Measurements from ENCODE around the gene FAR2. TPM values are rescaled to one million over a fixed set of nuclear protein-coding genes. Genes with fewer than 3 reads are reported as not detected.

FAR2 gene
- total and polyA plus RNA-seq, 2 donors (not counting 3 experiments of a cell fraction or from before 2014, with no cell fraction given): 32.3 to 61.7 TPM

GRCh38 chr12:29147731-29148595 is 1.1 kb upstream of the FAR2 start:
- Histone ChIP-seq H3K79me2 (ENCODE audit: control insufficient read depth, insufficient read depth, low read length) (peaks cover 40% of the 10 kb centered on the region), H3K4me3 (replicated peaks in 1 of 3; ENCODE audit: insufficient read depth in 1 of 3, low read depth in 1 of 3, low read length in 3 of 3) (peak overlapping the region; percentile 67 to 80 (median 75)), H3K4me1 (ENCODE audit: control insufficient read depth, extremely low read depth, insufficient read depth, low read length) (peaks cover 24% of the 10 kb centered on the region), H4K20me1 (replicated peaks; ENCODE audit: control insufficient read depth, extremely low read depth, insufficient read depth, low read length) (no peaks in the 10 kb centered on the region), H3K9me3 (replicated peaks; ENCODE audit: control insufficient read depth, insufficient read depth, low read length) (no peaks in the 10 kb centered on the region), H3K36me3 (ENCODE audit: control insufficient read depth in 2 of 2, extremely low read depth in 1 of 2, insufficient read depth in 2 of 2, low read length in 2 of 2) (no peaks in the 10 kb centered on the region), H2AFZ (ENCODE audit: low read depth, low read length) (peak overlapping the region; percentile 51), H3K27ac (ENCODE audit: insufficient read depth, low read depth, low read length) (peak overlapping the region; percentile 91), H3K27me3 (ENCODE audit: control insufficient read depth in 2 of 2, insufficient read depth in 2 of 2, low read length in 2 of 2) (no peaks in the 10 kb centered on the region), H3K9me1 (replicated peaks; ENCODE audit: control insufficient read depth, extremely low read depth, insufficient read depth, low read length) (no peaks in the 10 kb centered on the region), H3K4me2 (ENCODE audit: insufficient read depth, low read length) (peak overlapping the region; percentile 91), H3K9ac (replicated peaks; ENCODE audit: extremely low read depth, insufficient read depth, low read length) (peak overlapping the region; percentile 97)
- peak; percentile 20 for DNase-seq (ENCODE audit: low read depth, low spot score)
- BruUV-seq (replicated peaks): no TSS peak
- FAIRE-seq: peak; percentile 68
- POLR2A ChIA-PET: no interaction called here
- dilution Hi-C loops (cut with MboI; ENCODE audit: extremely low pct_ligation_motif_present, low sequenced_read_pairs) (no loop called here), intact Hi-C loops (cut with micrococcal nuclease) (loop anchor here (1.0 to 5.0 kb wide), 2 partner anchors 95 to 234 kb away; partner anchors contain the start of gene ERGIC2)
- TF ChIP-seq POLR2A (IDR thresholded peaks at IDR 0.05; ENCODE audit: low read depth, low read length): peak; percentile 20
- no peak for TF ChIP-seq POLR2AphosphoS5 (IDR thresholded peaks at IDR 0.05; ENCODE audit: insufficient read depth, low read depth, low read length)
- CTCF ChIA-PET: interaction anchor here (1.2 to 1.6 kb wide), 4 partner anchors 10 to 86 kb away, joined by 3 to 6 read pairs (median 3); no protein-coding TSS in a partner anchor

DNA sequence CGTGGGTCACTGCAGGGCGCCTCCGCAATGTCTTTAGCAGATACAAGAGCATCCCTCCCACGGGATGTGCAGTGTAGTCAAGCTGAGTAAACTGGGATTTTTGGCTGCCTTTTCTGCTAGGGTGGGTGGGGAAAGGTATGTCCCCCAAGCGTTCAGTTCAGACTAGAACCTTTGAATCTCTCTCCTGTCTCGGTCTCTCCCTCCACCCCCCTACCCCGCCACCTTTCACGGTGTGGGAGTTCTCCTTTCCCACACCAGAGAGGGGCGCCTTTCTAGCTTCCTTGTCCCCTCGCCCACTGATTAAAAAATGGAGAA is 525 bp upstream of the FAR2 start:
- no peak for FAIRE-seq
- CTCF ChIA-PET: interaction anchor here (1.2 to 1.6 kb wide), 4 partner anchors 10 to 86 kb away, joined by 3 to 6 read pairs (median 3); no protein-coding TSS in a partner anchor

More for the DNA sequence above, 525 bp upstream of the FAR2 start:
- H3K27me3 ChIP-seq (ENCODE audit: control insufficient read depth in 2 of 2, insufficient read depth in 2 of 2, low read length in 2 of 2): no peaks in the 10 kb centered on the region
- peak overlapping the region; percentile 91 for H3K4me2 ChIP-seq (ENCODE audit: insufficient read depth, low read length)
- H3K36me3 ChIP-seq (ENCODE audit: control insufficient read depth in 2 of 2, extremely low read depth in 1 of 2, insufficient read depth in 2 of 2, low read length in 2 of 2): no peaks in the 10 kb centered on the region
- H3K79me2 ChIP-seq (ENCODE audit: control insufficient read depth, insufficient read depth, low read length): peaks cover 46% of the 10 kb centered on the region
- DNase-seq (ENCODE audit: low read depth, low spot score): no peak
- dilution Hi-C loops (cut with MboI; ENCODE audit: extremely low pct_ligation_motif_present, low sequenced_read_pairs): no loop called here
- no peaks in the 10 kb centered on the region for H3K9me1 ChIP-seq (replicated peaks; ENCODE audit: control insufficient read depth, extremely low read depth, insufficient read depth, low read length)
- peak overlapping the region; percentile 88 for H2AFZ ChIP-seq (ENCODE audit: low read depth, low read length)
- H3K9ac ChIP-seq (replicated peaks; ENCODE audit: extremely low read depth, insufficient read depth, low read length): peak overlapping the region; percentile 97
- BruUV-seq (replicated peaks): no TSS peak
- peak overlapping the region; percentile 91 for H3K27ac ChIP-seq (ENCODE audit: insufficient read depth, low read depth, low read length)
- H3K4me1 ChIP-seq (ENCODE audit: control insufficient read depth, extremely low read depth, insufficient read depth, low read length): peaks cover 29% of the 10 kb centered on the region
- POLR2A ChIA-PET: no interaction called here
- peak overlapping the region; percentile 67 to 80 (median 75) for H3K4me3 ChIP-seq (replicated peaks in 1 of 3; ENCODE audit: insufficient read depth in 1 of 3, low read depth in 1 of 3, low read length in 3 of 3)
- intact Hi-C loops (cut with micrococcal nuclease): loop anchor here (1.0 to 5.0 kb wide), 2 partner anchors 95 to 234 kb away; partner anchors contain the start of gene ERGIC2
- TF ChIP-seq GATA2 (IDR thresholded peaks at IDR 0.05; ENCODE audit: insufficient read depth, insufficient read length, low read depth, low read length): no peak
- TF ChIP-seq FOS (IDR thresholded peaks at IDR 0.05; ENCODE audit: borderline replicate concordance, insufficient read depth, low read length): no peak
- TF ChIP-seq JUN (IDR thresholded peaks at IDR 0.05; ENCODE audit: borderline replicate concordance, insufficient read depth, insufficient read length, low read depth): no peak
- TF ChIP-seq MYC (IDR thresholded peaks at IDR 0.05; ENCODE audit: low read depth, low read length): no peak
- TF ChIP-seq EZH2 (IDR thresholded peaks at IDR 0.05; ENCODE audit: borderline replicate concordance, low read depth, low read length, severe bottlenecking): no peak
- TF ChIP-seq, protein P1, sequence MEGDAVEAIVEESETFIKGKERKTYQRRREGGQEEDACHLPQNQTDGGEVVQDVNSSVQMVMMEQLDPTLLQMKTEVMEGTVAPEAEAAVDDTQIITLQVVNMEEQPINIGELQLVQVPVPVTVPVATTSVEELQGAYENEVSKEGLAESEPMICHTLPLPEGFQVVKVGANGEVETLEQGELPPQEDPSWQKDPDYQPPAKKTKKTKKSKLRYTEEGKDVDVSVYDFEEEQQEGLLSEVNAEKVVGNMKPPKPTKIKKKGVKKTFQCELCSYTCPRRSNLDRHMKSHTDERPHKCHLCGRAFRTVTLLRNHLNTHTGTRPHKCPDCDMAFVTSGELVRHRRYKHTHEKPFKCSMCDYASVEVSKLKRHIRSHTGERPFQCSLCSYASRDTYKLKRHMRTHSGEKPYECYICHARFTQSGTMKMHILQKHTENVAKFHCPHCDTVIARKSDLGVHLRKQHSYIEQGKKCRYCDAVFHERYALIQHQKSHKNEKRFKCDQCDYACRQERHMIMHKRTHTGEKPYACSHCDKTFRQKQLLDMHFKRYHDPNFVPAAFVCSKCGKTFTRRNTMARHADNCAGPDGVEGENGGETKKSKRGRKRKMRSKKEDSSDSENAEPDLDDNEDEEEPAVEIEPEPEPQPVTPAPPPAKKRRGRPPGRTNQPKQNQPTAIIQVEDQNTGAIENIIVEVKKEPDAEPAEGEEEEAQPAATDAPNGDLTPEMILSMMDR (IDR thresholded peaks at IDR 0.05; ENCODE audit: extremely low read depth in 1 of 2, insufficient read depth in 1 of 2, low read depth in 1 of 2, low read length in 2 of 2): no peak
- no peak for TF ChIP-seq POLR2A (IDR thresholded peaks at IDR 0.05; ENCODE audit: low read depth, low read length)
- TF ChIP-seq POLR2AphosphoS5 (IDR thresholded peaks at IDR 0.05; ENCODE audit: insufficient read depth, low read depth, low read length): no peak
- TF ChIP-seq MAX (IDR thresholded peaks at IDR 0.05; ENCODE audit: insufficient read depth, insufficient read length): no peak
- no peaks in the 10 kb centered on the region for H4K20me1 ChIP-seq (replicated peaks; ENCODE audit: control insufficient read depth, extremely low read depth, insufficient read depth, low read length)
- H3K9me3 ChIP-seq (replicated peaks; ENCODE audit: control insufficient read depth, insufficient read depth, low read length): no peaks in the 10 kb centered on the region

All from endothelial cell of umbilical vein (primary cell).